ENCODE data around the gene STPG1. TPM values are rescaled to one million over a fixed set of nuclear protein-coding genes. Genes with fewer than 3 reads are reported as not detected.

Gene STPG1
- total RNA-seq, 1 donor from 2014 or later = 2.4 TPM

DNA sequence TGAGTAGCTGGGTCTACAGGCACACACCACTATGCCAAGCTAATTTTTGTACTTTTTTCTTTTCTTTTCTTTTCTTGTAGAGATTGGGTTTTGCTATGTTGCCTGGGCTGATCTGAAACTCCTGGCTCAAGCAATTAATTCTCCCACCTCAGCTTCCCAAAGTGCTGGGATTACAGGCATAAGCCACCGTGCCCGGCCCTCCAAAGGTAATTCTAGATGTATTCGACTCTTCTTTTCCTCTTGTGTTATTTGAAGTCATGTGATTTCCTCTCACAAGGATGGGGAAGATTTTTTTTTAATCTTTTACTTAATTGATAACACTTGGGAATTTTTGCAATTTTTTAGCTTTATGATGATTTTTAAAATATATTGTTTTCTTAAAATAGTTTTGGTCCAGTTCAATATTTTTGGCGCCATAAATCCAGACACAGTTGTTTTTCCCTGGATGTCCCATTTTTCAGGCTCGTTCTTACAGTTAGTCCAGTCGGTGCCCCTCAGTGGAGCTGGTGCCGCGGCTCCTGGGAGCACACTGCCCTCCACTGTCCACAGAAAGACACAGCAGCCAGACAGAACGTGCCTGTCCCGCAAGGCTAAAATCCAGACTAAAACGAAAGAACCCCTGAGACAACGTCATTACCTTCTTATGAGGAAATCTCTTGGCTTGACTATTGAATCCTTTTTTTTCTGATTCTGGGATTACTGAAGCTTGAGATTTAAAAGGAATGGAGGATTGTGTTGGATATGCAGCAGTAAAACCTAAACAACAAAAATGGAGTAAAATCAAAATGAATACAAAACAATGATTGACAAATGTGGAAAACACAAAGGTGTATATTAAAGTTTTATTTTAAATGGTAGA is 22.4 kb downstream of the STPG1 start:
- no peaks in the 10 kb centered on the region for H3K36me3 Mint-ChIP-seq (ENCODE audit: unreplicated experiment)
- DNase-seq = peak; percentile 78
- H3K4me3 Mint-ChIP-seq (ENCODE audit: unreplicated experiment) = no peak overlapping the region
- H3K4me1 Mint-ChIP-seq (ENCODE audit: low read depth, unreplicated experiment) = peaks cover 8% of the 10 kb centered on the region
- H3K27me3 Mint-ChIP-seq (ENCODE audit: unreplicated experiment) = peaks cover 2% of the 10 kb centered on the region
- TF ChIP-seq, protein P1, sequence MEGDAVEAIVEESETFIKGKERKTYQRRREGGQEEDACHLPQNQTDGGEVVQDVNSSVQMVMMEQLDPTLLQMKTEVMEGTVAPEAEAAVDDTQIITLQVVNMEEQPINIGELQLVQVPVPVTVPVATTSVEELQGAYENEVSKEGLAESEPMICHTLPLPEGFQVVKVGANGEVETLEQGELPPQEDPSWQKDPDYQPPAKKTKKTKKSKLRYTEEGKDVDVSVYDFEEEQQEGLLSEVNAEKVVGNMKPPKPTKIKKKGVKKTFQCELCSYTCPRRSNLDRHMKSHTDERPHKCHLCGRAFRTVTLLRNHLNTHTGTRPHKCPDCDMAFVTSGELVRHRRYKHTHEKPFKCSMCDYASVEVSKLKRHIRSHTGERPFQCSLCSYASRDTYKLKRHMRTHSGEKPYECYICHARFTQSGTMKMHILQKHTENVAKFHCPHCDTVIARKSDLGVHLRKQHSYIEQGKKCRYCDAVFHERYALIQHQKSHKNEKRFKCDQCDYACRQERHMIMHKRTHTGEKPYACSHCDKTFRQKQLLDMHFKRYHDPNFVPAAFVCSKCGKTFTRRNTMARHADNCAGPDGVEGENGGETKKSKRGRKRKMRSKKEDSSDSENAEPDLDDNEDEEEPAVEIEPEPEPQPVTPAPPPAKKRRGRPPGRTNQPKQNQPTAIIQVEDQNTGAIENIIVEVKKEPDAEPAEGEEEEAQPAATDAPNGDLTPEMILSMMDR (IDR thresholded peaks at IDR 0.05; ENCODE audit: partially characterized antibody, unreplicated experiment) = peak; percentile 73
- H3K27ac Mint-ChIP-seq (ENCODE audit: unreplicated experiment) = no peak overlapping the region
- H3K9me3 Mint-ChIP-seq (ENCODE audit: unreplicated experiment) = no peaks in the 10 kb centered on the region

DNA sequence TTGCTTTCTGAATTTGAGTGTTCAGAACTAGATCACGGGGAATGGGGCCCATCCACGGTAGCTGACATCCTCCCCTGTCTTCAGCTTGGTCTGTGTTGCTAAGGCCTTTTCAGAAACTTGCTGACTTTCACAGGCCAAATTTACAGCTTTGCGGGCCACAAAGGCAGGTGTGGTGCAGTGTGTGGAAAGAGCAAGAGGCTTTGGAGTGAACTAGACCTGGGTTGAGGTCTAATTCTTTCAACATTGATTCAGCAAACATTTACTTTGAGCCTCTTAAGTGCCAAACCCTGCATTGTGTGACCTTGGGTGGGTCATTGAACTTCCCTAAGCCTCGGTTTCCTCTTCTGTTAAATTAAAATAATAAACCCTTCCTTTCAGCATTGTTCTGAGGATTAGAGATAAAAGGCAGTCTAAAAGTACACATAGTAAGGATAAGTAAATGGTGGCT is 24.3 kb downstream of the STPG1 start:
- TF ChIP-seq, protein P1 (IDR thresholded peaks at IDR 0.05; ENCODE audit: partially characterized antibody, unreplicated experiment) = no peak
- H3K4me3 Mint-ChIP-seq (ENCODE audit: unreplicated experiment) = no peak overlapping the region
- no peak overlapping the region for H3K27ac Mint-ChIP-seq (ENCODE audit: unreplicated experiment)
- no peaks in the 10 kb centered on the region for H3K9me3 Mint-ChIP-seq (ENCODE audit: unreplicated experiment)
- H3K4me1 Mint-ChIP-seq (ENCODE audit: low read depth, unreplicated experiment) = peaks cover 8% of the 10 kb centered on the region
- peaks cover 4% of the 10 kb centered on the region for H3K27me3 Mint-ChIP-seq (ENCODE audit: unreplicated experiment)
- DNase-seq = no peak
- no peaks in the 10 kb centered on the region for H3K36me3 Mint-ChIP-seq (ENCODE audit: unreplicated experiment)

DNA sequence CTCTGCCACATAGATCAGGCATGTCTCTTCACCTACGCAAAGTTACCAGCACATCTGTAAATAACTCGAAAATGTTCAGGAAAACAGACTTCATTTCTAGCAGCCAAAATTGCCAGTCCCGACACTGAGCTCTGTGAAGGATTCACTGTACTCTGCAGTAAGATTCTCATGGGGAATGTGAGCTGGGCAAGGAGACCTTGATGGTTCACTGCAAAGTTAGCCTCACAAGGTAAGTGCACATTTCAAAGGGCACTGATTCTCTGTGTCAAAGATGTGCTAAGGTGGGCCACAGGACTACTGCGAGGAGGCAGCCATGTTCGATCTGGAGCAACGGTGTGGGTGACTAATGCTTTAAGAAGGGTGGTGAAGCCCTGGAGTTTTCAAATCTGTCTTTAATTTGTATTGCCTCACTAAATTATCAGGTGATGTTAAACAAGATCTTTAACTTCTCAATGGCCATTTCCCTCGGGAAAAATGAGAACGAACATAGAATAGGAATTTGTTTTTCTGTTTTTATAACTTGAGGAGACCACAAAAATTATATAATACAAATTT is 25.2 kb downstream of the STPG1 start:
- H3K4me3 Mint-ChIP-seq (ENCODE audit: unreplicated experiment) = no peak overlapping the region
- peaks cover 7% of the 10 kb centered on the region for H3K4me1 Mint-ChIP-seq (ENCODE audit: low read depth, unreplicated experiment)
- TF ChIP-seq, protein P1 (IDR thresholded peaks at IDR 0.05; ENCODE audit: partially characterized antibody, unreplicated experiment) = no peak
- H3K9me3 Mint-ChIP-seq (ENCODE audit: unreplicated experiment) = no peaks in the 10 kb centered on the region
- H3K27me3 Mint-ChIP-seq (ENCODE audit: unreplicated experiment) = peaks cover 4% of the 10 kb centered on the region
- H3K27ac Mint-ChIP-seq (ENCODE audit: unreplicated experiment) = no peak overlapping the region
- DNase-seq = no peak
- H3K36me3 Mint-ChIP-seq (ENCODE audit: unreplicated experiment) = no peaks in the 10 kb centered on the region

DNA sequence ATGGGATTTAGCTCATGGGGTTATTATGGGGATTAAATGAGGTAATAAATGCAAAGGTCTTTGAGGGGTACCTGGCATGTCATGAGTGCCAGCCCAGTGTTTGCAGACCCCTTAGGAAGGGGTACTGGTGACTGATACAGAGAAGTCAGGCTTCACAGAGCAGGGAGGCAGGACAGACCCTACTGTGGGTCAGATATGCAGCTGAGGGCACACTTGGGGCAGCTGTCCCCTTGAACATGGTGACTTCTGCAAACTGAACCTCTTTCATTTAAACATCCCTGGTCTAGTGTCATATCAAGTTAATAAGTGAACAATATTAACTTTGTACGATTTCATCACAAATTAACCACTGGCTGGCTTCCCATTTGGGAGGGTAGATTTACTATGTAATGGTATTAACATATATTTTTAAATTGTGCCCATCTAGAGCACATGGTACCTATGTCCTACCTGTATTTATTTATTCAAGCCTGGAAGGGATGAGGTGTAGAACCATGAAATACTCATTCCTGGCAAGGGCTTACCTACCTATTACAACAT is 25.9 kb downstream of the STPG1 start:
- TF ChIP-seq, protein P1 (IDR thresholded peaks at IDR 0.05; ENCODE audit: partially characterized antibody, unreplicated experiment) = no peak
- no peak overlapping the region for H3K4me3 Mint-ChIP-seq (ENCODE audit: unreplicated experiment)
- no peak for DNase-seq

DNA sequence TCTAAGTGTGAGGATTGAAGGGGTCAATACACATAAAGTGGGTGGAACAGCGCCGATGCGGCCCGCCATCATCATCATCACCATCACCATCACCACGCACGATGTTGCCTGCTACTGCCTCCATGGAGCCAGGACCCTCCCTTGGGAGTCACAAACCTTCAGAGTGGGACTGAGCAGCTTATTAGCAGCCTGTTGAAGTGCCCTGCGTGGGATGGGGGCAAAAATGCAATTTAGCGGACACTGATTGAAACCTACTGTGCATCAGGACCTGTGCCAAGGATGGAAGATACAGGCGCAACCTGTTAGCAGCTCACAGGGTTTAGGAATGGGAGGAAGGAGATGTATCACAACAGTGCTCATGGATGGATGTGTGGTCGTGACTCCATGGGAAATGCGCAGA is 26.7 kb downstream of the STPG1 start:
- H3K4me3 Mint-ChIP-seq (ENCODE audit: unreplicated experiment) = no peak overlapping the region
- H3K4me1 Mint-ChIP-seq (ENCODE audit: low read depth, unreplicated experiment) = peaks cover 7% of the 10 kb centered on the region
- TF ChIP-seq, protein P1 (IDR thresholded peaks at IDR 0.05; ENCODE audit: partially characterized antibody, unreplicated experiment) = no peak
- no peak for DNase-seq
- H3K36me3 Mint-ChIP-seq (ENCODE audit: unreplicated experiment) = no peaks in the 10 kb centered on the region
- H3K27me3 Mint-ChIP-seq (ENCODE audit: unreplicated experiment) = peaks cover 3% of the 10 kb centered on the region
- no peak overlapping the region for H3K27ac Mint-ChIP-seq (ENCODE audit: unreplicated experiment)
- no peaks in the 10 kb centered on the region for H3K9me3 Mint-ChIP-seq (ENCODE audit: unreplicated experiment)

More for the DNA sequence above, 25.9 kb downstream of the STPG1 start:
- Mint-ChIP-seq H3K27ac (ENCODE audit: unreplicated experiment) (no peak overlapping the region), H3K27me3 (ENCODE audit: unreplicated experiment) (peaks cover 4% of the 10 kb centered on the region), H3K9me3 (ENCODE audit: unreplicated experiment) (no peaks in the 10 kb centered on the region), H3K4me1 (ENCODE audit: low read depth, unreplicated experiment) (peaks cover 7% of the 10 kb centered on the region), H3K36me3 (ENCODE audit: unreplicated experiment) (no peaks in the 10 kb centered on the region)

Measured in glutamatergic neuron (in vitro differentiated cells).